ENCODE measurements around the gene SPPL2B.

DNA sequence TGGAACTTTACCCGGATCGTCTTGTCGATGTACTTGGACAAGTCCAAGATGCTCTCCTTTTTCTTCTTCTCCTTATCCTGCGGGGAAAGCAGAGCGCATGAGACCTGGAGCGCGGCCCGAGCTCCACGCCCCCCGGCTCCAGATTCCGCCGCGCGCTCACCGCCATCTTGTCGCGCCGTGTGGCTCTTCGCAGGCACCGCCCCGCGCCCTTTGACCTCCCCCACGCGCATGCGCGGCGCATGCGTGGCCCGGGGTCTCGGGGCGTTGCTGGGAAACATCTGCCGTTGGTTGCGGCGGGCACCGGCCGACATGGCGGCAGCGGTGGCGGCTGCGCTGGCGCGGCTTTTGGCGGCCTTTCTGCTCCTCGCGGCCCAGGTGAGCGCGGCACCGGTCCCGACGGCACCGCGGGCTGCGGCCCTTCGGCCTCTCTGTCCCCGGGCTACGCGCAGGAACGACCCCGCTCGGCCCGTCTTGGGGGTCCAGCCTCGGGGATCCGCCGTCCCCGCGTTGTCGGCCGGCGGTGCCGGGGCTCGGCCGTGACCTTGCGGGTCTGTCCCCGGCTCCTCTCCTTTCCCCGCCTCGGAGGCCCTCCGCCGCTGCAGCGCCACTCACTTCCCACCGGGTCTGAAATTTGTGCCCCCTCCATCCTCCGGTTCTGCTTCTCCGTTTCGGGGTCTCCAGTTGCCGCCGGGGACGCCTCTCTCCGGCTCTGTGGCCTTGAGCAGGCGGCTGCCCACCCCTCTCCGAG, at the start of gene SPPL2B, which contains the start of gene LSM7:
- TF ChIP-seq CTCF (IDR thresholded peaks at IDR 0.05) (no peak), POLR2AphosphoS5 (IDR thresholded peaks at IDR 0.05; ENCODE audit: insufficient read depth in 1 of 2, low read depth in 1 of 2) (peak; percentile 77 to 83)
